HepG2 (cell line): ENCODE measurements around the gene CTSA. TPM values are rescaled to one million over a fixed set of nuclear protein-coding genes. Genes with fewer than 3 reads are reported as not detected.

Source experiments
- BRCA1 ChIP-seq: sonication (generic); formaldehyde crosslinking; IDR thresholded peaks from 2 replicates; pipeline ENCODE4 v1.4.0; 2020; ENCODE audit warnings: missing genetic modification reagents
- CCDC6 ChIP-seq: sonication (generic); formaldehyde crosslinking; IDR thresholded peaks from 2 replicates; pipeline ENCODE4 v1.8.1; 2022; ENCODE audit warnings: mild to moderate bottlenecking, missing genetic modification reagents, moderate library complexity
- FOXM1 ChIP-seq: sonication (generic); formaldehyde crosslinking; IDR thresholded peaks from 2 replicates; pipeline ENCODE4 v1.5.0; 2020; ENCODE audit warnings: missing genetic modification reagents
- IRX3 ChIP-seq: sonication (generic); formaldehyde crosslinking; IDR thresholded peaks from 2 replicates; pipeline ENCODE4 v1.8.1; 2023; ENCODE audit warnings: mild to moderate bottlenecking, low read depth, missing genetic modification reagents, borderline replicate concordance
- NR2F2 ChIP-seq: IDR thresholded peaks from 2 replicates; pipeline ENCODE4 v1.6.1; 2012; ENCODE audit warnings: low read depth, inconsistent platforms, borderline replicate concordance
- SMAD9 ChIP-seq: sonication (generic); formaldehyde crosslinking; IDR thresholded peaks from 2 replicates; pipeline ENCODE4 v1.5.1; 2020; ENCODE audit warnings: mild to moderate bottlenecking, missing genetic modification reagents
- XBP1 ChIP-seq: sonication (generic); formaldehyde crosslinking; IDR thresholded peaks from 2 replicates; pipeline ENCODE4 v1.5.0; 2020; ENCODE audit warnings: missing genetic modification reagents
- ZIK1 ChIP-seq: sonication (generic); formaldehyde crosslinking; IDR thresholded peaks from 2 replicates; pipeline ENCODE4 v1.5.0; 2020; ENCODE audit warnings: mild to moderate bottlenecking, low read depth, missing genetic modification reagents, borderline replicate concordance
- ZNF382 ChIP-seq: sonication (generic); formaldehyde crosslinking; IDR thresholded peaks from 2 replicates; pipeline ENCODE4 v1.5.0; 2020; ENCODE audit warnings: missing genetic modification reagents, mild to moderate bottlenecking, borderline replicate concordance
- ZNF644 ChIP-seq: IDR thresholded peaks from 2 replicates; pipeline ENCODE4 v1.6.1; 2016; ENCODE audit warnings: low read depth
- ZNF775 ChIP-seq: sonication (generic); formaldehyde crosslinking; IDR thresholded peaks from 2 replicates; pipeline ENCODE4 v1.4.0; 2020; ENCODE audit warnings: missing genetic modification reagents, mild to moderate bottlenecking, moderate library complexity, borderline replicate concordance
- ZNF790 ChIP-seq: sonication (generic); formaldehyde crosslinking; IDR thresholded peaks from 2 replicates; pipeline ENCODE4 v1.8.0; 2022; ENCODE audit warnings: missing genetic modification reagents, mild to moderate bottlenecking, borderline replicate concordance
- polyA plus RNA-seq, 8 experiments: library from polyadenylated mRNA; depleted of rRNA in 3 of 8; stranded (reverse) in 7 of 8; unstranded in 1 of 8; fragments of >200 nt; fragmentation: Illumina TruSeq in 4 of 8; extraction: Trizol in 4 of 8; gene quantifications; 2 replicates each; pipeline versions ENCODE4 v1.2.1 to v1.2.3, GENCODE V29; 2011 to 2016; ENCODE audit warnings: low read depth in 4 of 8, missing spikeins in 1 of 8, mixed read lengths in 1 of 8; ENCODE audit not compliant: insufficient read depth in 1 of 8
- total RNA-seq, 5 experiments: library from RNA; depleted of rRNA; stranded (reverse); fragments of >200 nt; fragmentation: Illumina TruSeq; extraction: Trizol; gene quantifications; 2 replicates each; pipeline ENCODE4 v1.2.3, GENCODE V29; 2016; ENCODE audit warnings: low read depth in 1 of 5
- TF ChIP-seq, protein P1 (sequence below): sonication (generic); formaldehyde crosslinking; IDR thresholded peaks from 2 replicates; pipeline ENCODE4 v1.4.0; 2020; ENCODE audit warnings: missing genetic modification reagents, borderline replicate concordance
- TF ChIP-seq, protein P2 (sequence below): sonication (generic); formaldehyde crosslinking; IDR thresholded peaks from 2 replicates; pipeline ENCODE4 v1.5.0; 2020; ENCODE audit warnings: mild to moderate bottlenecking, missing genetic modification reagents
- TF ChIP-seq, protein P3 (sequence below): sonication (generic); formaldehyde crosslinking; IDR thresholded peaks from 2 replicates; pipeline ENCODE4 v1.5.0; 2020; ENCODE audit warnings: mild to moderate bottlenecking, missing genetic modification reagents, moderate library complexity
- TF ChIP-seq, protein P4 (sequence below): sonication (generic); formaldehyde crosslinking; IDR thresholded peaks from 2 replicates; pipeline ENCODE4 v1.4.0; 2020; ENCODE audit warnings: missing genetic modification reagents
- TF ChIP-seq, protein P5 (sequence below): sonication (generic); formaldehyde crosslinking; IDR thresholded peaks from 2 replicates; pipeline ENCODE4 v1.4.0; 2020; ENCODE audit warnings: missing genetic modification reagents

CTSA gene
- total and polyA plus RNA-seq, 2 of the 13 experiments (the other 11 are each of a cell fraction or from before 2014, with no cell fraction given): 202 to 231 TPM

DNA sequence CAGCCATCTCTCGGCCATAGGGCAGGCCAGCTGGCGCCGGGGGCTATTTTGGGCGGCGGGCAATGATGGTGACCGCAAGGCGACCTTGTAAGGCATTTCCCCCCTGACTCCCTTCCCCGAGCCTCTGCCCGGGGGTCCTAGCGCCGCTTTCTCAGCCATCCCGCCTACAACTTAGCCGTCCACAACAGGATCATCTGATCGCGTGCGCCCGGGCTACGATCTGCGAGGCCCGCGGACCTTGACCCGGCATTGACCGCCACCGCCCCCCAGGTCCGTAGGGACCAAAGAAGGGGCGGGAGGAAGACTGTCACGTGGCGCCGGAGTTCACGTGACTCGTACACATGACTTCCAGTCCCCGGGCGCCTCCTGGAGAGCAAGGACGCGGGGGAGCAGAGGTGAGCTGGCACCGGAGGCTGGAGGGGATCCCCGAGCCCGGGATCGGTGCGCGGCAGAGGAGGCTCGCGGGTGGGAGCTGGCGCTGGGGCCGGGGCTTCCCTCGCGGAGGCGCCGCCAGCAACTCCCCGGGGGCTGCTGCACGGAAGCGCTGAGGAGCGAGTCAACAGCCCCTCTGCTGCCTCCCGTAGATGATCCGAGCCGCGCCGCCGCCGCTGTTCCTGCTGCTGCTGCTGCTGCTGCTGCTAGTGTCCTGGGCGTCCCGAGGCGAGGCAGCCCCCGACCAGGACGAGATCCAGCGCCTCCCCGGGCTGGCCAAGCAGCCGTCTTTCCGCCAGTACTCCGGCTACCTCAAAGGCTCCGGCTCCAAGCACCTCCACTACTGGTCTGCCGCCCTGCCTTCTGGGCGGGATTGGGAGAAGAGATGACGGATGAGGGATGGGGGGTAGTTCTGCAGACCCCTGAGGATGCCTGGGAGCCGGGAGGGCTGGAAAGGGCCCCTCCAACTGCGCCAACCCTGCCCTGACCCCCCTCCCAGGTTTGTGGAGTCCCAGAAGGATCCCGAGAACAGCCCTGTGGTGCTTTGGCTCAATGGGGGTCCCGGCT, at the start of gene CTSA, which contains the start of gene NEURL2 (continued):
- TF ChIP-seq, protein P1, sequence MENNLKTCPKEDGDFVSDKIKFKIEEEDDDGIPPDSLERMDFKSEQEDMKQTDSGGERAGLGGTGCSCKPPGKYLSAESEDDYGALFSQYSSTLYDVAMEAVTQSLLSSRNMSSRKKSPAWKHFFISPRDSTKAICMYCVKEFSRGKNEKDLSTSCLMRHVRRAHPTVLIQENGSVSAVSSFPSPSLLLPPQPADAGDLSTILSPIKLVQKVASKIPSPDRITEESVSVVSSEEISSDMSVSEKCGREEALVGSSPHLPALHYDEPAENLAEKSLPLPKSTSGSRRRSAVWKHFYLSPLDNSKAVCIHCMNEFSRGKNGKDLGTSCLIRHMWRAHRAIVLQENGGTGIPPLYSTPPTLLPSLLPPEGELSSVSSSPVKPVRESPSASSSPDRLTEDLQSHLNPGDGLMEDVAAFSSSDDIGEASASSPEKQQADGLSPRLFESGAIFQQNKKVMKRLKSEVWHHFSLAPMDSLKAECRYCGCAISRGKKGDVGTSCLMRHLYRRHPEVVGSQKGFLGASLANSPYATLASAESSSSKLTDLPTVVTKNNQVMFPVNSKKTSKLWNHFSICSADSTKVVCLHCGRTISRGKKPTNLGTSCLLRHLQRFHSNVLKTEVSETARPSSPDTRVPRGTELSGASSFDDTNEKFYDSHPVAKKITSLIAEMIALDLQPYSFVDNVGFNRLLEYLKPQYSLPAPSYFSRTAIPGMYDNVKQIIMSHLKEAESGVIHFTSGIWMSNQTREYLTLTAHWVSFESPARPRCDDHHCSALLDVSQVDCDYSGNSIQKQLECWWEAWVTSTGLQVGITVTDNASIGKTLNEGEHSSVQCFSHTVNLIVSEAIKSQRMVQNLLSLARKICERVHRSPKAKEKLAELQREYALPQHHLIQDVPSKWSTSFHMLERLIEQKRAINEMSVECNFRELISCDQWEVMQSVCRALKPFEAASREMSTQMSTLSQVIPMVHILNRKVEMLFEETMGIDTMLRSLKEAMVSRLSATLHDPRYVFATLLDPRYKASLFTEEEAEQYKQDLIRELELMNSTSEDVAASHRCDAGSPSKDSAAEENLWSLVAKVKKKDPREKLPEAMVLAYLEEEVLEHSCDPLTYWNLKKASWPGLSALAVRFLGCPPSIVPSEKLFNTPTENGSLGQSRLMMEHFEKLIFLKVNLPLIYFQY (CRISPR knock-in tag): peak; percentile 95
- TF ChIP-seq, protein P2, sequence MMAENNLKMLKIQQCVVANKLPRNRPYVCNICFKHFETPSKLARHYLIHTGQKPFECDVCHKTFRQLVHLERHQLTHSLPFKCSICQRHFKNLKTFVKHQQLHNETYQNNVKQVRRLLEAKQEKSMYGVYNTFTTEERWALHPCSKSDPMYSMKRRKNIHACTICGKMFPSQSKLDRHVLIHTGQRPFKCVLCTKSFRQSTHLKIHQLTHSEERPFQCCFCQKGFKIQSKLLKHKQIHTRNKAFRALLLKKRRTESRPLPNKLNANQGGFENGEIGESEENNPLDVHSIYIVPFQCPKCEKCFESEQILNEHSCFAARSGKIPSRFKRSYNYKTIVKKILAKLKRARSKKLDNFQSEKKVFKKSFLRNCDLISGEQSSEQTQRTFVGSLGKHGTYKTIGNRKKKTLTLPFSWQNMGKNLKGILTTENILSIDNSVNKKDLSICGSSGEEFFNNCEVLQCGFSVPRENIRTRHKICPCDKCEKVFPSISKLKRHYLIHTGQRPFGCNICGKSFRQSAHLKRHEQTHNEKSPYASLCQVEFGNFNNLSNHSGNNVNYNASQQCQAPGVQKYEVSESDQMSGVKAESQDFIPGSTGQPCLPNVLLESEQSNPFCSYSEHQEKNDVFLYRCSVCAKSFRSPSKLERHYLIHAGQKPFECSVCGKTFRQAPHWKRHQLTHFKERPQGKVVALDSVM (CRISPR knock-in tag): peak; percentile 95
- TF ChIP-seq IRX3 (CRISPR knock-in tag) (peak; percentile 100), XBP1 (CRISPR knock-in tag) (peak; percentile 91), CCDC6 (peak; percentile 99), ZNF790 (peak; percentile 95), SMAD9 (CRISPR knock-in tag) (peak; percentile 98), FOXM1 (CRISPR knock-in tag) (no peak; the same call in 1 of the 2 replicates), BRCA1 (CRISPR knock-in tag) (peak; percentile 97; the same call in 1 of the 2 replicates), ZNF644 (CRISPR knock-in tag) (no peak; the same call in 1 of the 2 replicates), NR2F2 (peak; percentile 80), ZNF382 (CRISPR knock-in tag) (no peak; the same call in 1 of the 2 replicates), ZNF775 (CRISPR knock-in tag) (no peak), ZIK1 (CRISPR knock-in tag) (peak; percentile 94)
- TF ChIP-seq, protein P3, sequence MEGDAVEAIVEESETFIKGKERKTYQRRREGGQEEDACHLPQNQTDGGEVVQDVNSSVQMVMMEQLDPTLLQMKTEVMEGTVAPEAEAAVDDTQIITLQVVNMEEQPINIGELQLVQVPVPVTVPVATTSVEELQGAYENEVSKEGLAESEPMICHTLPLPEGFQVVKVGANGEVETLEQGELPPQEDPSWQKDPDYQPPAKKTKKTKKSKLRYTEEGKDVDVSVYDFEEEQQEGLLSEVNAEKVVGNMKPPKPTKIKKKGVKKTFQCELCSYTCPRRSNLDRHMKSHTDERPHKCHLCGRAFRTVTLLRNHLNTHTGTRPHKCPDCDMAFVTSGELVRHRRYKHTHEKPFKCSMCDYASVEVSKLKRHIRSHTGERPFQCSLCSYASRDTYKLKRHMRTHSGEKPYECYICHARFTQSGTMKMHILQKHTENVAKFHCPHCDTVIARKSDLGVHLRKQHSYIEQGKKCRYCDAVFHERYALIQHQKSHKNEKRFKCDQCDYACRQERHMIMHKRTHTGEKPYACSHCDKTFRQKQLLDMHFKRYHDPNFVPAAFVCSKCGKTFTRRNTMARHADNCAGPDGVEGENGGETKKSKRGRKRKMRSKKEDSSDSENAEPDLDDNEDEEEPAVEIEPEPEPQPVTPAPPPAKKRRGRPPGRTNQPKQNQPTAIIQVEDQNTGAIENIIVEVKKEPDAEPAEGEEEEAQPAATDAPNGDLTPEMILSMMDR (CRISPR knock-in tag): peak; percentile 79
- TF ChIP-seq, protein P4, sequence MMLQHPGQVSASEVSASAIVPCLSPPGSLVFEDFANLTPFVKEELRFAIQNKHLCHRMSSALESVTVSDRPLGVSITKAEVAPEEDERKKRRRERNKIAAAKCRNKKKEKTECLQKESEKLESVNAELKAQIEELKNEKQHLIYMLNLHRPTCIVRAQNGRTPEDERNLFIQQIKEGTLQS (CRISPR knock-in tag): no peak
- TF ChIP-seq, protein P5, sequence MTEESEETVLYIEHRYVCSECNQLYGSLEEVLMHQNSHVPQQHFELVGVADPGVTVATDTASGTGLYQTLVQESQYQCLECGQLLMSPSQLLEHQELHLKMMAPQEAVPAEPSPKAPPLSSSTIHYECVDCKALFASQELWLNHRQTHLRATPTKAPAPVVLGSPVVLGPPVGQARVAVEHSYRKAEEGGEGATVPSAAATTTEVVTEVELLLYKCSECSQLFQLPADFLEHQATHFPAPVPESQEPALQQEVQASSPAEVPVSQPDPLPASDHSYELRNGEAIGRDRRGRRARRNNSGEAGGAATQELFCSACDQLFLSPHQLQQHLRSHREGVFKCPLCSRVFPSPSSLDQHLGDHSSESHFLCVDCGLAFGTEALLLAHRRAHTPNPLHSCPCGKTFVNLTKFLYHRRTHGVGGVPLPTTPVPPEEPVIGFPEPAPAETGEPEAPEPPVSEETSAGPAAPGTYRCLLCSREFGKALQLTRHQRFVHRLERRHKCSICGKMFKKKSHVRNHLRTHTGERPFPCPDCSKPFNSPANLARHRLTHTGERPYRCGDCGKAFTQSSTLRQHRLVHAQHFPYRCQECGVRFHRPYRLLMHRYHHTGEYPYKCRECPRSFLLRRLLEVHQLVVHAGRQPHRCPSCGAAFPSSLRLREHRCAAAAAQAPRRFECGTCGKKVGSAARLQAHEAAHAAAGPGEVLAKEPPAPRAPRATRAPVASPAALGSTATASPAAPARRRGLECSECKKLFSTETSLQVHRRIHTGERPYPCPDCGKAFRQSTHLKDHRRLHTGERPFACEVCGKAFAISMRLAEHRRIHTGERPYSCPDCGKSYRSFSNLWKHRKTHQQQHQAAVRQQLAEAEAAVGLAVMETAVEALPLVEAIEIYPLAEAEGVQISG (CRISPR knock-in tag): peak; percentile 96
